GM13977 (cell line): Measurements from ENCODE around the gene TMEM186.

Source experiments
- DNase-seq: peaks from one replicate; pipeline ENCODE4 v3.0.0; 2012; ENCODE audit warnings: low spot score
- CTCF ChIP-seq: IDR thresholded peaks from 2 replicates; pipeline ENCODE4 v1.5.1; 2012; ENCODE audit warnings: mild to moderate bottlenecking, control low read depth; ENCODE audit not compliant: insufficient read depth; ENCODE audit errors: extremely low read depth, missing control alignments
- in situ Hi-C: fragments of 300-500 bp; cut with MboI; formaldehyde crosslinking; loops from one replicate; pipeline ENCODE4 v1.12.0; 2022; ENCODE audit warnings: low sequenced_read_pairs, low pct_unique_long_range_greater_than_20kb, mixed read lengths, inconsistent platforms; ENCODE audit not compliant: unreplicated experiment

TMEM186 gene

GRCh38 chr16:8782673-8783072 is 14.8 kb downstream of the TMEM186 start:
- TF ChIP-seq CTCF, result no peak
- in situ Hi-C loops, result loop anchor here (25.0 kb wide), 1 partner anchor 220 kb away; no protein-coding TSS in a partner anchor
- no peak for DNase-seq

DNA sequence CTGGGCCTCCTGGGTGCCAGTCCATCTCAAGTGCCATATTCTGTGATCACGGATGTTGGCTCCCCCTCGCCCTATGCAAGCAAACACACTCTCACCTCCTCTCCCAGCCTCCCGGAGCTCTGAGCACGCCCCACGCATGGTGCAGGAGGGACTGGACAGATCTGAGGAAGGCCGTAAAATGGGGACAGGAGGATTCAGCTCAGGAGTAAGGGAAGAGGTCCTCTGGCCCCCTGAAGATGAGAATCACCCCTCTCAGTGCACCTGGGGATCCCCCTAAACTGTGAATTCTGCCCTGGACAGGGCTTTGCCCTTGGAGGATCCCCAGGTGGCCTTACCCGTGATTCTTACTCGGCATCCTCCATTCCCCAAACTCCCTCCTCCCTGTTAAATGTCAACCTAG is 15.6 kb downstream of the TMEM186 start:
- no peak for TF ChIP-seq CTCF
- no peak for DNase-seq
- in situ Hi-C loops, result loop anchor here (25.0 kb wide), 1 partner anchor 219 kb away; no protein-coding TSS in a partner anchor

- in situ Hi-C loops, result loop anchor here (25.0 kb wide), 1 partner anchor 215 kb away; no protein-coding TSS in a partner anchor
- TF ChIP-seq CTCF, result no peak
- DNase-seq, result no peak
Measured at GRCh38 chr16:8777217-8777616, 20.2 kb downstream of the TMEM186 start.

DNA sequence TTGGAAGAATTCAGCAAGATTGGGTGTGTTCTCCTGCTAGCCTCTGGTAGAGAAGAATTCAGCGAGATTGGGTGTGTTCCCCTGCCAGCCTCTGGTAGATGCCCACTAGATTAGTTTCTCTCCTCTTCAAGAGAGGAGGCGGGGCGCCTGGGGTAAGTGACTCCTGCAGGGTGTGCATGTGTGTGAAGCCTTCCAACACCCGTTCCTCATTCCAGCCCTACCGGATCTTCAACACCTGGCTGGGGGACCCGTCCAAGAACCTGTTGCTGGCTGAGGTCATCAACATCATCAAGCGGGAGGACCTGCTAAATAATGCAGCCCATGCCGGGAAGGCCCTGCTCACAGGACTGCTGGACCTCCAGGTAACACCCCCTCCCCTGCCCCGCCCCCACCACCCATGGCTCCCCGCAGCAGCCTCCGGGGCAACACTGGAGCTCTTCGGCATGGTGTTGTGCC is 21.3 kb downstream of the TMEM186 start:
- no peak for TF ChIP-seq CTCF
- in situ Hi-C loops, result loop anchor here (25.0 kb wide), 1 partner anchor 214 kb away; no protein-coding TSS in a partner anchor
- no peak for DNase-seq

DNA sequence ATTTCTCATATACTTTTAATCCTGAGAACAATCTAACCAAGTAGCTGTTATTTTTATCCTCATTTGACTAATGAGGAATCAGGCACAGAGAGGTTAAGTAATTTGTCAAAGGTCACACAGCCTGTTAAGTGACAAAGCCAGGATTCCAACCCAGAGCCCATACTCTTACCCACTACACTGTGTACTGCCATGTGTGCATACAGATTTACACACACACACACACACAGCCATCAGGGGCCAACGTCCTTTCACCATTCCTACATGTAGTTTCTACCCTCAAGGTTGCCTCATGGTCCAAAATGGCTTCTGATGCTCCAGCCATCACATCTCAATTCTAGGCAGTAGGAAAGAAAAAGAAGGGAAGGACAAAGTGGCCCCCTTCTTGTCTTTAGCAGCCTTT is 22.1 kb downstream of the TMEM186 start:
- DNase-seq, result no peak
- no peak for TF ChIP-seq CTCF
- in situ Hi-C loops, result loop anchor here (25.0 kb wide), 1 partner anchor 213 kb away; no protein-coding TSS in a partner anchor

DNA sequence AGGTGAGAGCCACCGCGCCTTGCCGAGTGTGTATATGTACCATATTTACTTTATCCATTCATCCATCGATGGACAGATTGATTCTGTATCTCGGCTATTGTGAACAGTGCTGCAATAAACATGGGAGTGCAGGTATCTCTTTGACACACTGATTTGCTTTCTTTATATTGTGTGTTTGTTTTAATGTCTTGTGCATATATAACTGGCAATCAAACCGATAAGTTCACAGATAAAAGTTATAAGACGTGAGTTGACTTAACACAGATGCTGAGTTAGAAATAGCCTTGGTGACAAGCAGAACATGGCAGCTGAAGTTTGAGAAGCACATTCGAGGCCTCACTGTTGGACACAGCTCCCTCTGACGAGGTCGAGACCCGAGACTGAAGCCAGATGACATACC is 23.2 kb downstream of the TMEM186 start:
- DNase-seq, result no peak
- in situ Hi-C loops, result no loop called here
- no peak for TF ChIP-seq CTCF
